ENCODE results near the gene UCHL5.
"Not testable (repeated sequence)": the region's sequence is repeated elsewhere in the genome, so short reads cannot be mapped to it uniquely, and the experiment has no call there.

Gene UCHL5

DNA sequence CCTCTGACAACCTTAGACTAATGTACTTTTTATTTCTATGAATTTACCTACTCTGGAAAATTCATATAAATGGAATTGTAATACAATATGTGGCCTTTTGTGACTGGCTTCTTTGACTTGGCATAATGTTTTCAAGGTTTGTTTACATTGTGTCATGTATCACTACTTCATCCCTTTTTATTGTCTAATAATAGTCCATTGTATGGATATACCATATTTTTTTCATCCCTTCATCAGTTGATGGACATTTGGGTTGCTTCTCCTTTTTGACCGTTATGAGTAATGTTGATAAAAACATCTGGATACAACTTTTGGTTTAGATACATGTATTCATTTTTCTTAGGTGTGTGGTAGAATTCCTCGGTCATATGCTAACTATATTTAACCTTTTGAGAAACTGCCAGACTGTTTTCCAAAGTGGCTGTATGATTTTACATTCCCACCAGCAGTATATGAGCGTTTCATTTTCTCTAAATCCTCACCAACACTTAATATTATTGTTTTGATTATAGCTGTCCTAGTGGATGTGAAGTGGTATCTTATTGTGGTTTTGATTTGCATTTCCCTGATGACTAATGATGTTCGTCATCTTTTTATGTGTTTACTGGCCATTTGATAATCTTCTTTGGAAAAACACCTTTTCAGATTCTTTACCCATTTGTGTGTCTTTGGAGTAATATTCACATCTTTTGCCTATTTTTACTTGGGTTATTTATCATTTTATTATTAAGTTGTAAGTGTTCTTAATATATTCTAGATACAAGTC is 3.7 kb upstream of the UCHL5 start:
- DNase-seq = no peak

DNA sequence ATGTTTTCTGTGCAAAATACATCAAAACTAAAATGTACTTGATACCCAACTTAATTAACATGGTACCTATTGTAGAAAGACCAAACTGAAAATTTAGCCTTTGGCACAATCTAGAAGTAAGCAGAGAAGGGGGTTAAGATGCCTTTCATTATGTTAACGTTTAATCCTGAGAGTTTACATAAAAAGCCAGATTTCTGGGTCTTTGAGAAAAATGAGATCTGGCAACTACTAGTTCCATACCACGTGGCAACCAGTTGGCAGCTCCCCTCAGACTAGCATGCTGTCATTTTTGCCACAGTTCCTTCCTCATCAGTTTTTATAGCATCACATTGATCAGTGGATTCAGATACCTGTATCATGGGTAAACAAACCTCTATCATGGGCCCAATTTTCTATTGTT is 1.8 kb upstream of the UCHL5 start:
- no peak for DNase-seq

- DNase-seq = no peak
These were observed 1.2 kb upstream of the UCHL5 start for GRCh38 chr1:193060406-193060805.

- no peak for DNase-seq
These were observed 899 bp upstream of the UCHL5 start for GRCh38 chr1:193060115-193060403.

GRCh38 chr1:193058529-193059281 is 455 bp downstream of the UCHL5 start:
- DNase-seq = no peak

- no peak for DNase-seq
These were observed 4.9 kb downstream of the UCHL5 start for GRCh38 chr1:193054169-193054675.

GRCh38 chr1:193048913-193049312 is 10.2 kb downstream of the UCHL5 start:
- DNase-seq = not testable (repeated sequence)

DNA sequence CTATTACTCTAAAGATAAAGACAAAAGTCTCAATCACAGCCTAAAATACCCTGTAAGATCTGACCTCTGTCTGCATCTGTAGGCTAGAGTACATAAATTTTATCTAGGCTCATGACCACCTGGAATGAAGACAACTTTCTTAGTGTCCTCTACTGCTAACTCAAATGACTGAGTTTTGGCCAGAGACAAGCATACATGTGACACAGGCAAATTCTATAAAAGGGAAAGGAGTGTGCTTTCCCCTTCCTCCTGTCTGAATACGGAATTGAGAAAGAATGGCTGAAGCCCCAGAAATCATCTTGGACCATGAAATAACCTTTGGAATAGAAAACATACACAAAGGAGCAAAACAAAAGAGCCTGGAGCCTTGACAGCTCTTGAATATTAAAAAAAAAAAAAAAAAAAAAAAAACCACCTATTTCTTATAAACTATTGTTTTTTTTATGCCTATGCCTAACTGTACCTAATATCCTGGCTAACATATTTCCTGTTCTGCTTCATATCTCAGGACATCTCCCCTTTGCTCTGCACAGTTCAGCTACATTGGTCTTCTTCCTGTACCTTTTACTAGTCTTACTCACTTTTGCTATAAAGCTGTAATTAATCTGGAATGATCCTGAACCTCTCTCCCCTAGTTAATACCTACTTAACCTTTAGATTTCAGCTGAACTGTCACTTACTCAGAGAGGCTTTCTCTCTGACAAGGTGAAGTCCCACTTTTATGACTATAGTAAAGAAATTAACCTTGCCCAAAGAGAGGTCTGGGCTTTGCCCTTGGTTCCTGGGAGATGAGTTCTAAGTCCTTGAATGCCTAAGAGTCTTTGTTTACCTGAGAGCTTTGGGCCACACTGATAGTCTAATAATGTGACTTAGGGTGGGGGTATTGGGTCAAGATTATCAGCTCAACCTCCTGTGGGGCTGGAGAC is 16.1 kb downstream of the UCHL5 start:
- no peak for DNase-seq

- DNase-seq = no peak
These were observed 19.1 kb downstream of the UCHL5 start for GRCh38 chr1:193040011-193040410.

GRCh38 chr1:193036337-193037047 is 22.7 kb downstream of the UCHL5 start:
- DNase-seq = peak; percentile 41

DNA sequence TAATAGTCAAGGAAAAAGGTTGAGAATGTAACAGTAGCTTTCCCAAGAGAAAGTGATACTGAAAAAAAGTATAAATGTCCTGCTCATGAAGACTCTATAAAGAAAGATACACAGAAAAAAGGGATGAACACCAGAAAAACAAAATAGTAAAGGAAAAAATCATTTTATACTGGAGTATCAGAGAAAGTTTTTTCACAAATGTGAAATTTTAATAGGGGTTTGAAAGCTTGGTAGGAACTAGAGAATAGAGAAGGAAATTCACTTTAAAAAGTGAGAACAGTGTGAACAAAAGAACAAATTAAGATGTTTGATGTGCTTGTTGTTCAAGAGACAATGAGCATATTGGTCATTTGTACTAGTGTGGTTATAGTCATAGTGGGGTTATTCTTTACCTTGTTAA is 25.6 kb downstream of the UCHL5 start:
- DNase-seq = no peak

GRCh38 chr1:193032643-193033427 is 26.3 kb downstream of the UCHL5 start:
- not testable (repeated sequence) for DNase-seq

GRCh38 chr1:193031431-193031830 is 27.7 kb downstream of the UCHL5 start:
- no peak for DNase-seq

DNA sequence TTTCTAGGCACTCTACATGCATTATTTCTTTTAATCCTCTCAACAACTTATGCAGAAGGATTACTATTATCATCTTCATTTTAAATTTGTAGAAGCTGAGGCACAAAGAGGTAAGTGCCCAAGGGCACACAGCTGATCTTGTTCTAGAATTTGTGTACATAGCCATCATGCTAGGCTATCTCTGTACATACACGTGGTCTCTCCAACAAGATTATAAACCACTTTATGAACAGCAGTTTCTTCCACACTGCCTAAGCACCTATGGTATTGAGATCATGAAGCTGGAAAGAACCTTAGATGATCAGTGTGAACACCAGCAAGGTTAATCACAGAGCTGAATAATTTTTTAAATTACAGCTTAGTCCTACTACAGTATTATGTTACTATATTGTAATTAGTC is 28.9 kb downstream of the UCHL5 start:
- DNase-seq = no peak

DNA sequence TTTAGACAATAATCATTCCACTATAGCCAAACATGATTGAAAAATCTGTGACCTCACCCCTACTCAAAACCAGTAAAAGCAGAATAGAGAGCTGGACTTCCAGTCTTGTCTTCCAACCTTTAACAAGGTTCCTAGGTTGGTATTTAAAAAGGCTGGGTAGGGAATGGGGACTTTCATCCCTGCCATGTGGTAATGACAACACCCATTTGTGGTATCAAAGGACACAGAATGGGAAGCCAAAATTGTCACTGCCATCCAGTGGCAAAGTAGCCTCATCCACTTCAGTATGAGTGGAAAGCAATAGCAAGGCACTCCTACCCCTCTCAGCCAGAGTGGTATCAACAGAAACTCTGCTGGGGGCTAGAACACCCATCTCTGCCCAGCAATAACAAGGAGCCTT is 33.9 kb downstream of the UCHL5 start:
- DNase-seq = no peak

DNA sequence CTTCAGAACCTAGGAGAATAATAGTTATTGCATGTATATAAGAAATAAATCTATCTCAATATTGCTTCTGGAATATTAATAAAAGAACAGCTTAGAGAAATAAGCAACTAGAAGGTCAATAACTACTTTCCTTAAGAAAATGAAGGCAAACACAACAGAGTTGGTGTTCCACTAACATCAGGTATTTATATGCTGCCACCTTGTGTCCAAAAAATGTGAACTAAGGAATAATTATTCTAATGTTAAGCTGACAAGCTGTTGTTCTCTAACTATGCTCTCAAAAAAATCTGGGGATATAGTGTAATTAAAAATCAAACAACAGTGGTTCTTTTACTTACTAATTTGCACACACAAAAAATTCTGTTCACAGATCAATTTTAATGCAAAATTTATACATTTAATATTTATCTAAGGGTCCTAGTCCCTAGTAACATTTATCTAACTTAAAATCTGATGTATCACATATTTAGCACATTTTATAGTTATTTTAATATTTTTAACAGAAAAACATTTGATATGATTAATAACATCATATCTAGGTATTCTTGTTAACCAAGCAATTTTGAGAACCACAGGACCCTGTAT is 39.6 kb downstream of the UCHL5 start:
- DNase-seq = peak; percentile 64

- no peak for DNase-seq
These were observed 42.4 kb downstream of the UCHL5 start for GRCh38 chr1:193016788-193017187.

- DNase-seq = no peak
These were observed 44.8 kb downstream of the UCHL5 start for GRCh38 chr1:193014400-193014799.

GRCh38 chr1:193013707-193014106 is 45.5 kb downstream of the UCHL5 start:
- DNase-seq = no peak

DNA sequence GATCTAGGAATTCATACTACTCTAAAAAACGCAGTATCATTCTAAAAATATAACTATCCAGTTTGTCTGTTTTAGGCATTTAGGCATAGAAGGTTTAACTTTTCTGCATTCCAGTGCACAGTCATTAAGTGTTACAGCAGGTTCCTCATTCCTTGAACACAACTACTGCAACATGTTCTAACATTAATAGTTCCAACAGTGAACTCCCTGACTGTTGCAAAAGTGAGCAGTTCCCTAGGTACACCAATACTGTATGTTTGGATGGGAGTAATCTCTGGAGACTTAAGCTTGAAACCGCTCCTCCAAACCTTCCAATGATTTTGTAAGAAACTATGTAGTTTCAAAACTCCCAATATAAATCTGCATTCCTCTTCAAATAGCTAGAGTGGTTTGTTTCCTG is 46.2 kb downstream of the UCHL5 start:
- no peak for DNase-seq

GRCh38 chr1:193011406-193011805 is 47.8 kb downstream of the UCHL5 start:
- DNase-seq = no peak

Measured in DMS153 (cell line).